ENCODE measurements around the gene MACROD2. TPM values are rescaled to one million over a fixed set of nuclear protein-coding genes. Genes with fewer than 3 reads are reported as not detected.

Gene MACROD2
- total RNA-seq, 2 donors from 2014 or later, result not detected

DNA sequence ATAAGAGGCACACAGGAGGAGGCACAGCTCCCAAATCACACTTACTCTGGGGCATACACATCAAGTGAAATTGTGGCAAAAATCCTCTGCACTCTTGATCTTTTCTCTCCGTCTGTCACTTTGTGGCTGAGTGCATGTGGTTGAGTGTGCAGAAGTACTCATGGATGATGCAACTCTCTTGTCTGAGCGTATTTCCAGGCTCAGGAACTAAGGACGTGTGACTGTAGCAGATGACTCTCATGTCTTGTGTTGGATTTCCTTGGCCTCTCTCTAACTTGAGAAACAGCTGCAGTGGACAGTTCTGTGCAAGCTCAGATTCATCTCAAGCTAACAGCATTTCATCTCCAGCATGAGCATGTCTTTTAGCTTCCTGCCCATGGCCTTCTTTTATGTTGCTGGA lies 587.5 kb downstream of the MACROD2 start:
- Mint-ChIP-seq H3K9me3 (peaks cover 16% of the 10 kb centered on the region), H3K4me1 (no peaks in the 10 kb centered on the region), H3K27me3 (no peaks in the 10 kb centered on the region), H3K36me3 (ENCODE audit: low read depth) (no peaks in the 10 kb centered on the region), H3K27ac (no peak overlapping the region), H3K4me3 (no peak overlapping the region)
- no peak for ATAC-seq (replicated peaks)

DNA sequence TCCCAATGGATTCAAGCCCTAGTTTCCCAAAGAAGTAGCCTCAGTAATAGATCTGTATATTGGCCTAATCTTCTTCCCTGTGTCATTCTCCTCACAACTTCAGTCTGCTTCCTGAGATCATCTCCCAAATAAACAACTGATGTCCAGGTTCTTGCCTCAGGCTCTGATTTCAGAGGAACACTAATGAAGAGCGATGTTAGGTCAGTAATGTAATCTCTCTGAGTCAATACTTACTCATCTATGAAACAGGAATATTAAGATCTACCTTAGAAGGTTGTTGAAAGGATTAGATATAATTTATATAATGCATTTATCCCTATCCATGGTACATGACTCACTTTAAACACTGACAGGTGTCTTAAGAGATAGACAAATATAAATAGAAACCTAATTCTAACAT lies 588.1 kb downstream of the MACROD2 start:
- H3K36me3 Mint-ChIP-seq (ENCODE audit: low read depth), result no peaks in the 10 kb centered on the region
- H3K27ac Mint-ChIP-seq, result no peak overlapping the region
- H3K4me1 Mint-ChIP-seq, result no peaks in the 10 kb centered on the region
- no peak overlapping the region for H3K4me3 Mint-ChIP-seq
- H3K27me3 Mint-ChIP-seq, result no peaks in the 10 kb centered on the region
- peaks cover 15% of the 10 kb centered on the region for H3K9me3 Mint-ChIP-seq
- no peak for ATAC-seq (replicated peaks)

DNA sequence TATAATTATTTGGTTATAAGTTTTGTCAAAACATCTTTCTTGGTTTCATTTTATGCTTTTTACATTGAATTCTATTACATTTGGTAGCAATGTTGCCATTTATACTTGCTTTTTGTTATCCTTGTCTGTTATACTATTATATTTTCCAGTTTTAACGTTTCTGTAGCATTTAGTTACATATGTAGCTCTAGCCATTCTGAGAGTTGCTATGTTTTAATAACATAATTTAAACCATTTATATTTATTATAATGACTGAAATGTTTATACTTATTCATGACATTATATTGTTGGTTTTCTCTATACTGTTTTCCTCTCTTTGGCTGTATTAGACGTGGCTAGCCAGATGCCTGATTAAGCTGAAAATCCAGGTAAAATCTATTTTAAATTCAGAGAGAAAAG lies 594.1 kb downstream of the MACROD2 start:
- Mint-ChIP-seq H3K36me3 (ENCODE audit: low read depth) (no peaks in the 10 kb centered on the region), H3K27ac (no peak overlapping the region), H3K4me1 (no peaks in the 10 kb centered on the region), H3K4me3 (no peak overlapping the region), H3K9me3 (peaks cover 5% of the 10 kb centered on the region), H3K27me3 (no peaks in the 10 kb centered on the region)
- ATAC-seq (replicated peaks), result no peak

DNA sequence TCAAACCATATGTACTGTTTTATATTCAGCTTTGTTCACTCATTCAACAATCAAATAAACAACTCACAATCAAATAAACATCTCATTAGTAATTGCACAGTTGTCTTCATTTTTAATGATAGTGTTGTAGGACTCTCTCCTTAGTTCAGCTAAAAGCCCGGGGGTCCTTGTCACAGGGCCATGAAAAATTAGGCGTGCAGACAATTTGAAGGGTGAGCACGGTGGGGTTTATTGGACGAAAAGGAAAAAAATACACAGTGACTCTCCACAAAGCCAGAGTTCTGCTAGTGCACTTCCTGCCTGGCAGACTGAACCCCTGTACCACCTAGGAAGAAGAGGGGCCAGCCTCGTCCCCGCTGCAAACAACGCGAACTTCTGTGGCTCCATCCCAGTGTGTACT lies 599.7 kb downstream of the MACROD2 start:
- no peaks in the 10 kb centered on the region for H3K36me3 Mint-ChIP-seq (ENCODE audit: low read depth)
- no peak overlapping the region for H3K4me3 Mint-ChIP-seq
- no peak for ATAC-seq (replicated peaks)
- H3K4me1 Mint-ChIP-seq, result no peaks in the 10 kb centered on the region
- H3K27ac Mint-ChIP-seq, result no peak overlapping the region
- H3K9me3 Mint-ChIP-seq, result peaks cover 10% of the 10 kb centered on the region
- no peaks in the 10 kb centered on the region for H3K27me3 Mint-ChIP-seq

DNA sequence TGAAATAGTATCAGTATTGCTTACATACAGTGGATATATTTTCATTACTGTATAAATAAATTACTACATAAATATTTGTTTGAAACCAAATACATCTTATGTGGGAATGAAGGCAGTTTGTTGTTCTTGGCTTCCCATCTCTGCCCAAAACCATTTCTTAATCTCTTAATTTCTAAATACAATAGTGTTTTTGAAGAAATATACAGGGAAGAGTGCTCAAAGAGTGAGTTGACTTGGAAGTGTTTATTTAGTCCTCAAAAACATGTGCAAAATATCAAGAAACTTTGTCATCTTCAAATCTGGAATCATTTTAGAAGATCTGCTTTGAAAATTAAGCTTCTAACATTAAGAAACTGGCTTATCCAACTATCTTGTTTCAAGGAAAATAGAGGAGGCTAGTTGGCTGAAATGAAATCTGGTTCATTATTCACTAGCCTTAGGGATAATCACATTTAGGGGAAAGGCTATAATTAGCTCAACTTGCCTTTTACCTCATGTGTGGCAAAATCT lies 601.9 kb downstream of the MACROD2 start:
- peaks cover 6% of the 10 kb centered on the region for H3K9me3 Mint-ChIP-seq
- no peak for ATAC-seq (replicated peaks)

DNA sequence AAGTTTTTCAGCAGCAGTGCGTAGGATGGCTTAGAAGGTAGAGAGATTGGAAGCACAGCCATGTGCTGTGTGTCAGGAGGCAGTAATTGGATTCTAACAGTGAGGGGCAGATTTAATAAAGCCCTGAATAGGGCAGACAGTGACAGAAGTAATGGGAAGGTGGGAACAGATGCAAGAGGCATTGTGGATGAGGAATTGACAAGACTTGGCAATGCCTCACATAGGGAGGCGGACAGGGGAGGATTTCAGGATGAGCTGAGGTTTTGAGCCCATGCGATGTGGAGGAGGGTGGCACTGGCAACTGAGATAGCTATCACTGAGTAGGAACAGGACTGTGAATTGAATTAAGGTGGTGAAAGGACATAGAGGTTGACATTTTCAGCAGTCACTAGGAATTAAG lies 604.3 kb downstream of the MACROD2 start:
- Mint-ChIP-seq H3K9me3 (peaks cover 13% of the 10 kb centered on the region), H3K36me3 (ENCODE audit: low read depth) (no peaks in the 10 kb centered on the region), H3K27me3 (no peaks in the 10 kb centered on the region), H3K4me1 (no peaks in the 10 kb centered on the region), H3K4me3 (no peak overlapping the region), H3K27ac (no peak overlapping the region)
- no peak for ATAC-seq (replicated peaks)

More for the DNA sequence above, 601.9 kb downstream of the MACROD2 start:
- Mint-ChIP-seq H3K4me1 (no peaks in the 10 kb centered on the region), H3K36me3 (ENCODE audit: low read depth) (no peaks in the 10 kb centered on the region), H3K27me3 (no peaks in the 10 kb centered on the region), H3K27ac (no peak overlapping the region), H3K4me3 (no peak overlapping the region)

DNA sequence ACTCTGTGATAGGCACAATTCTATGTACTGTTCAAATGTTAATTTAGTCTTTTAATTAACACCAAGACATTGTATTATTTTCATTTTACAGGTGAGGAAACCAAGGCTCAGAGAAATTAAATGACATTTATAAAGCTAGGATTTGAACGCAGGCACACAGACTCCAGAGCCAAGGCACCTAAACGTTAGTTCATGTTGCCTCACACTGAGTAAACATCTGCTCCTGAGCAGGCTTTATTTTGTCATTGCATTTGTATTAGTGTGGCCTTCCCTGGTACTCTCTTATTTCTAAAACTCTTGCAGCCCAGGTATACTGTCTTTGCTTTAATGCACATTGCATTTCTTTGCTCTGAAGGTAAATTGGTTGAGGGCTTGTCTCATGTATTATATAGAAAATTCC lies 605.2 kb downstream of the MACROD2 start:
- no peak for ATAC-seq (replicated peaks)
- Mint-ChIP-seq H3K27me3 (no peaks in the 10 kb centered on the region), H3K4me1 (no peaks in the 10 kb centered on the region), H3K36me3 (ENCODE audit: low read depth) (no peaks in the 10 kb centered on the region), H3K9me3 (peaks cover 13% of the 10 kb centered on the region), H3K4me3 (no peak overlapping the region), H3K27ac (no peak overlapping the region)

DNA sequence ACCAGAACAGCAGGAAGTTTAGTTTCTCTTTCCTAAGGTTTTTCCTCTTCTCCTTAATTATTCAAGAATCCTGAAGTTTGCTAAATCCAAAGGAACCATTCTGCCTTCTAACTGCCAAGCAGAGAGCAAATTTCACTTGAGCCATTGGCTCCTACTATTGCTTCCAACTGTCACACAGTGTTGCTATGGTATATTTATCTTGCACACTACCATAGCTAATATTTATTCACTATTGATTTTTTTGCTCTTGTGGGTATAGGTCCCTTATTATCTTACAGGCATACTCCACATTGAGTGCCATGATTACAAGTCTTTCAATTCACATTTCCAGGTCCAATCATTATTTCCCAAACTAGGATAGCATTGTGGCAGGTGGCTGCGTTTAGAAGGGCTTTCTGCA lies 608.8 kb downstream of the MACROD2 start:
- Mint-ChIP-seq H3K4me3 (no peak overlapping the region), H3K4me1 (no peaks in the 10 kb centered on the region), H3K9me3 (peaks cover 18% of the 10 kb centered on the region), H3K27me3 (no peaks in the 10 kb centered on the region), H3K27ac (no peak overlapping the region), H3K36me3 (ENCODE audit: low read depth) (no peaks in the 10 kb centered on the region)
- no peak for ATAC-seq (replicated peaks)

DNA sequence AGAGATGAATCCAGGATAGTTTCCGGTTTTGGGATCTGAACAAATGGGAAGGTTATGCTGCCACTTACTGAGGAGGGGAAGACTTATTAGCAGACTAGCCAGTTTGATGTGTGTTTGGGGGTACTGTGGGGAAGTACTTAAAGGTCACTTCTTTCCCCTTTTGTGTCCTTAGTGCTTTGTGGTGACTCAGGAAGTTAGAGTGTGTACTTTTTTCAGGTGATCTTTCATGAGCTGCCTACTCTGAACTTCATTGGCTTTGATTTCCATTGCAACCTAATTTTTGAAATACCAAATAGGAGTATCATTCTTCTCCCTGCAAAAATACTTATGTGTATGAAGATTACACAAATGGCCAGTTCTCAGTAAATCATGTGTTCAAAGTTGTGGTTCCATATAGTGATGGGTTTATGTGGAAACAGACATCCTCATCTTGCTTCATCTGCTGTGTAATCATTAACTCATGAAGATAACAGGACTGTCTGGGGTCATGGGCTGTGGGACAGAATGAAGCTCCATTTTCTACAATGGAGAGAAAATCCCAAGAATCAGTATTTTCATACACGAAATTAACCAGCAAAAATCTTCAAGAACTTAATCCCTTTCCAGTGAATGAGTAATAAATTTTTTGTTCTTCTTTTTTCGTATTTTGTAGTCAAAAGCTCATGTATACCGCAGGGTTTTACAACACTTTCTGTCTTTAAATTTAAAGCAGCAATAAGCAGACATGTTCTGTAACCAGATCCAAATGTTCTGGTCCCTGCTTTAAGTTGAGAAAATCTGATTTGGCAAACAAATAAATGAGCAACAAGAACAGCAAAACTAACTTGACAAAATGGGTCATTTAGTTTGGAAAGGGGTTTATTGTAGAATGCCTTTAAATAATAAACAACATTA lies 614.3 kb downstream of the MACROD2 start:
- no peak overlapping the region for H3K27ac Mint-ChIP-seq
- H3K4me1 Mint-ChIP-seq, result no peaks in the 10 kb centered on the region
- no peaks in the 10 kb centered on the region for H3K27me3 Mint-ChIP-seq
- no peaks in the 10 kb centered on the region for H3K36me3 Mint-ChIP-seq (ENCODE audit: low read depth)
- no peak overlapping the region for H3K4me3 Mint-ChIP-seq
- no peak for ATAC-seq (replicated peaks)
- peaks cover 11% of the 10 kb centered on the region for H3K9me3 Mint-ChIP-seq

DNA sequence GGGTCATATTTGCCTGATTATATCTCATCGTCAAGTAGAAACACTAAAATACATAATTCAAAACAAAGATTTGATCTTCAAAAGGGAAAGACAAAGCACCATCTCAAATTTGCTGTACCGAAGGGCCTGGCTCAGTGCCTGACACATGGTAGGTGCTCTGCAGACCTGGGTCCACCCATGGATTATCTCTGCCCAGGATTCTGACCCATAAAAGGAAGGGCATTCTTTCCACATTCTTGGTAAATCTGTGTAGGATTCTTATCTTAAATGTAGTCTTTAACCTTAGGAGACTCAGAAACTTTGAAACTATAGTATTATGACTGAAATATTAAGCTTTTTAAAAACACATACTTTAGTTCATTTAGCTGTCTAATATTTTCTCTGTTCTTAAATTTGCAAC lies 616.2 kb downstream of the MACROD2 start:
- H3K36me3 Mint-ChIP-seq (ENCODE audit: low read depth), result no peaks in the 10 kb centered on the region
- H3K4me1 Mint-ChIP-seq, result no peaks in the 10 kb centered on the region
- no peak overlapping the region for H3K4me3 Mint-ChIP-seq
- no peak for ATAC-seq (replicated peaks)
- H3K27me3 Mint-ChIP-seq, result no peaks in the 10 kb centered on the region
- peaks cover 22% of the 10 kb centered on the region for H3K9me3 Mint-ChIP-seq
- no peak overlapping the region for H3K27ac Mint-ChIP-seq

DNA sequence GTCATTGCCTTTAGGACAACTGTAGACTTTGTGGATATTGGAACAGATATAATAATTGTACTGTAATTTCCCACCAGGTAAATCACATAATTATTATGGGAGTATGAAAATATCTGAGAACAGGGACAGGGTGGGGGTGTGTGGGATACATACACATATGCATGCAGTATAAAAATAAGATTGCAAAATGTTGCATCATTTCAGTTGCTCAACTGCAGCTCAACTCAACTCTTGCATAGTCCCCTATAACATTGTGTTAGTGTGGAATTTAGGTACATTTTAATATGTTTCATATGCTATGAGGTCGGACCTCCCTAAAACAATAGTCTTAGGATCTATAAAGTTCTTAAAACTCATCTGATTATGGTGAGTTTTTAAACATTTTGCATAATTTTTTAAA lies 617.1 kb downstream of the MACROD2 start:
- H3K27ac Mint-ChIP-seq, result no peak overlapping the region
- ATAC-seq (replicated peaks), result no peak
- H3K9me3 Mint-ChIP-seq, result peaks cover 26% of the 10 kb centered on the region
- no peaks in the 10 kb centered on the region for H3K27me3 Mint-ChIP-seq
- no peaks in the 10 kb centered on the region for H3K4me1 Mint-ChIP-seq
- no peak overlapping the region for H3K4me3 Mint-ChIP-seq
- H3K36me3 Mint-ChIP-seq (ENCODE audit: low read depth), result no peaks in the 10 kb centered on the region

DNA sequence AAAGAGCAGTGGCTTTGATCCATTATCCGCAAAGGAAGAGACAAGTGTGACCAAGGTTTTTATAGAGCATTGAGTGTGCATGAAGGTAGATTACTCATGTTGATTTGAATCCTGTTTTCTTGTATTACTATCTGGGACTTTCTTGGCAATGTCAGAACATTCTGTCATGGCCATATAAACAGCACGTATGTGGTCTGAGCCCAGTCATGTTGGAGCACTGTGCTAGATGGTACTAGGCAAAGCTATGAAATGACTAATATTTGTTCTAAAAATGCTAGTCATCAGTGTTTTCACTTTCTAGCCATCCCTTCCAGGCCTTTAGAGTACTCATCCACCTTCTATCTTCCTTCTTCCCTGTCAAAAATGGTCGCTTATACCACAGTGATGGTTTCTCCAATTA lies 620.7 kb downstream of the MACROD2 start:
- ATAC-seq (replicated peaks), result no peak
- no peak overlapping the region for H3K27ac Mint-ChIP-seq
- no peak overlapping the region for H3K4me3 Mint-ChIP-seq
- no peaks in the 10 kb centered on the region for H3K4me1 Mint-ChIP-seq
- no peaks in the 10 kb centered on the region for H3K36me3 Mint-ChIP-seq (ENCODE audit: low read depth)
- H3K9me3 Mint-ChIP-seq, result peaks cover 20% of the 10 kb centered on the region
- H3K27me3 Mint-ChIP-seq, result no peaks in the 10 kb centered on the region

DNA sequence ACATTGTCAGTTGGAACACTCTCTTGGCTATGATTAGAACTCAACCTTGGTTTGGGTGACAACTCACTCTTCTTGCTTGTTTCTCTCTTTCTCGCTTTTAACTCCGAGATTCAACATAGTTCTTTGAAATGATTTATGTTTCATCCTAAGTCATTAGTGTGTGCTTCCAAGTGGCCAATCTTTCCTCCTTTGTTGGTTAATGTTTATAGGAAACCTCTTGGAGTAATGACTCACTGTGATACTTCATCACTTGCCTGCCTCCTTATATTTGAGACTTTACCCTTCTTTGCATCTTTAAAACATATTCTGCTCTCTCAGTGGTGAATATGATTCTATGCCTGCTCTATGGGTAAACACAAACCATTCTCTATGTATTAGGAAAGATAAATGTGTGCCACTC lies 621.8 kb downstream of the MACROD2 start:
- Mint-ChIP-seq H3K27ac (no peak overlapping the region), H3K4me1 (no peaks in the 10 kb centered on the region), H3K4me3 (no peak overlapping the region), H3K27me3 (no peaks in the 10 kb centered on the region), H3K36me3 (ENCODE audit: low read depth) (no peaks in the 10 kb centered on the region), H3K9me3 (peaks cover 20% of the 10 kb centered on the region)
- no peak for ATAC-seq (replicated peaks)

DNA sequence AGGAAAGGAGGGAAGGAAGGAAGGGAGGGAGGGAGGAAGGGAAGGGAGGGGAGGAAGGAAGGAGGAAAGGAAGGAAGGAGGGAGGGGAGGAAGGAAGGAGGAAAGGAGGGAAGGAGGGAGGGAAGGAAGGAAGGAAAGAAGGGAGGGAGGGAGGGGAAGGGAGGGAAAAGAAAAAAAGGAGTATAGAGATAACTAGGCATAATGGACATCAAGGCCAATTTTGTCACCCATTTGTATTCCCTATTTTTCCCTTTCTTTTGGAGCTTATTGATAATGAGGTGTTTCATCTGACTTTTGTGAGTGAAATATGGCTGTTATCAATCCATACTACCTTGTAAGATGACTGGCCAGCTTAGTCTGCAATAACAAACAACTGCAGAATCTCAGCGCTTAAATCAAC lies 624.1 kb downstream of the MACROD2 start:
- no peak overlapping the region for H3K27ac Mint-ChIP-seq
- no peaks in the 10 kb centered on the region for H3K4me1 Mint-ChIP-seq
- peaks cover 28% of the 10 kb centered on the region for H3K9me3 Mint-ChIP-seq
- H3K27me3 Mint-ChIP-seq, result no peaks in the 10 kb centered on the region
- no peak for ATAC-seq (replicated peaks)
- no peaks in the 10 kb centered on the region for H3K36me3 Mint-ChIP-seq (ENCODE audit: low read depth)
- no peak overlapping the region for H3K4me3 Mint-ChIP-seq

DNA sequence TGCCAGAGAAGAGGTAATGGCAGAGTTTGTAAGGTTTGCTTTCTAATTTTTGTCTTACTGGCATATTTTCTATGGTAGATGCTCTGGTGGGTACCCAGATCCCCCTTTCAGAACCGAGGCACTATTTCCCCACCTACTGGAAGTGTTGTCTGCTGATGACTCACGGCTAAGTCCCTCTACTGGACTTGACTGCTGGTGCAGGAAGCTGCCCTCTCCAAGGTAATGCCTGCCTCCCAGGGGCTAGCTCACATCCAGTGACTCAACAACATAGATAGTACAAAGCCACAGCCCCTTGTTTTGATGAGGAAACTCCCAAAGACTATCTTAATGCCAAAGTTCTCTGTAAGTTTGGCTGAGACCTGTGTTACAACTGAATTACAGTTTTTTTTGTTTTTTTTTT lies 627.5 kb downstream of the MACROD2 start:
- Mint-ChIP-seq H3K36me3 (ENCODE audit: low read depth) (no peaks in the 10 kb centered on the region), H3K4me1 (no peaks in the 10 kb centered on the region), H3K4me3 (no peak overlapping the region), H3K9me3 (peaks cover 18% of the 10 kb centered on the region), H3K27ac (no peak overlapping the region), H3K27me3 (no peaks in the 10 kb centered on the region)
- no peak for ATAC-seq (replicated peaks)
